Epithelial cell of proximal tubule (primary cell): ENCODE data around the gene COG7. TPM values are rescaled to one million over a fixed set of nuclear protein-coding genes. Genes with fewer than 3 reads are reported as not detected.

ENCODE experiments used
- DNase-seq: peaks from one replicate; pipeline ENCODE4 v3.0.0-alpha.2; 2011; ENCODE audit warnings: low read depth
- H3K4me3 ChIP-seq: 2 replicates; pipeline ENCODE4 v1.5.1; 2011; ENCODE audit warnings: low read depth, mild to moderate bottlenecking, low read length
- total RNA-seq: library from RNA; depleted of rRNA; stranded (reverse); fragments of >200 nt; gene quantifications from 2 replicates; pipeline ENCODE4 v1.2.3, GENCODE V29; 2015
- TF ChIP-seq, protein P1 (sequence below): conservative IDR thresholded peaks from 2 replicates; pipeline ENCODE4 v1.5.1; 2012; ENCODE audit warnings: low read depth, mild to moderate bottlenecking, low read length

Gene COG7
- total RNA-seq, 1 donor from 2014 or later, result 9.9 TPM

DNA sequence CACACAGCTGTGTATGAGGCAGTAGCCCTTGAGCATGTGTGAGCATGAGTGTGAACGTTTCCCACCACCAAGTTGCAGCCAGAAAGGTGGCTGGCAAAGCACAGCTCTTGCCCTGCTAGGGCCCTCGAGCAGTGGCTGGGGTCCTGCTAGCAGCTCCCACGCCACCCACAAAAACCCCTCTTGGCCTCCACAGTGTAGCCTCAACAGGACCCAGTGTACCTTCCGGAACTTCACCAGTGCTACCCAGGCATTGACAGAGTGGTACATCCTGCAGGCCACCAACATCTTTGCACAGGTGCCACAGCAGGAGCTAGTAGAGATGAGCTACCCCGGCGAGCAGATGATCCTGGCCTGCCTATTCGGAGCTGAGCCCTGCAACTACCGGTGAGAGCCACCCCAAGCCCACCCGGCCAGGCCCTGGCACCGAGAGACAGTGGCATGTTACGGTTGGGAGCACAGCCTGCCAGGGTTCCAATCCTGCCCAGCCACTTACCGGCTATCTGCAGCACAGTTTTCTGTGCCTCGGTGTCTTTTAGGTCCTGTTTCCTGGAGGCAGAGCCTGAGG lies 97.8 kb downstream of the COG7 start:
- TF ChIP-seq, protein P1, sequence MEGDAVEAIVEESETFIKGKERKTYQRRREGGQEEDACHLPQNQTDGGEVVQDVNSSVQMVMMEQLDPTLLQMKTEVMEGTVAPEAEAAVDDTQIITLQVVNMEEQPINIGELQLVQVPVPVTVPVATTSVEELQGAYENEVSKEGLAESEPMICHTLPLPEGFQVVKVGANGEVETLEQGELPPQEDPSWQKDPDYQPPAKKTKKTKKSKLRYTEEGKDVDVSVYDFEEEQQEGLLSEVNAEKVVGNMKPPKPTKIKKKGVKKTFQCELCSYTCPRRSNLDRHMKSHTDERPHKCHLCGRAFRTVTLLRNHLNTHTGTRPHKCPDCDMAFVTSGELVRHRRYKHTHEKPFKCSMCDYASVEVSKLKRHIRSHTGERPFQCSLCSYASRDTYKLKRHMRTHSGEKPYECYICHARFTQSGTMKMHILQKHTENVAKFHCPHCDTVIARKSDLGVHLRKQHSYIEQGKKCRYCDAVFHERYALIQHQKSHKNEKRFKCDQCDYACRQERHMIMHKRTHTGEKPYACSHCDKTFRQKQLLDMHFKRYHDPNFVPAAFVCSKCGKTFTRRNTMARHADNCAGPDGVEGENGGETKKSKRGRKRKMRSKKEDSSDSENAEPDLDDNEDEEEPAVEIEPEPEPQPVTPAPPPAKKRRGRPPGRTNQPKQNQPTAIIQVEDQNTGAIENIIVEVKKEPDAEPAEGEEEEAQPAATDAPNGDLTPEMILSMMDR, result no peak
- no peak for DNase-seq
- H3K4me3 ChIP-seq, result no peak overlapping the region

- no peak for DNase-seq
- H3K4me3 ChIP-seq, result no peak overlapping the region
- TF ChIP-seq, protein P1, result no peak
These were observed 98.7 kb downstream of the COG7 start for GRCh38 chr16:23354246-23354645.

GRCh38 chr16:23353440-23353839 lies 99.5 kb downstream of the COG7 start:
- TF ChIP-seq, protein P1, result no peak
- no peak overlapping the region for H3K4me3 ChIP-seq
- no peak for DNase-seq

DNA sequence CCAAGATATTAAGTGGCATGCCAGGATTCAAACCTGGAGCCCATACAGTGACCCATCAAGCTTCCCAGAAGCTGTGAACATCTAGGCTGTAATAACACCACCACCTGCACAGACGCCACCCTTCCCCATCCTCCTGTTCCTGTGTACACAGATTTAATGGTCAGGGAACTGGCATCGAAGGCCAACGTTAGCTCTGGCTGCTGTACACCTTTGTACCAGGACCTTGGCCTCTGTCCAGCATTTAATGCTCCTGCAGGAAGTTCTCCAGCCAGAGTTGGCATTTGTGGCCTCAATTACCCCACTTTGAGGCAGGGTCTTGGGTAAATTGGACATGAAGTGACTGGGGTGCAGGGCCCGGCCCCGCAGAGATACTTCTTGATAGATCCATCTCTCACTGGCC lies 101.6 kb downstream of the COG7 start:
- TF ChIP-seq, protein P1, result no peak
- no peak overlapping the region for H3K4me3 ChIP-seq
- DNase-seq, result no peak

- no peak overlapping the region for H3K4me3 ChIP-seq
- DNase-seq, result no peak
- TF ChIP-seq, protein P1, result peak; percentile 25
These were observed 104.2 kb downstream of the COG7 start for GRCh38 chr16:23348579-23349469.

DNA sequence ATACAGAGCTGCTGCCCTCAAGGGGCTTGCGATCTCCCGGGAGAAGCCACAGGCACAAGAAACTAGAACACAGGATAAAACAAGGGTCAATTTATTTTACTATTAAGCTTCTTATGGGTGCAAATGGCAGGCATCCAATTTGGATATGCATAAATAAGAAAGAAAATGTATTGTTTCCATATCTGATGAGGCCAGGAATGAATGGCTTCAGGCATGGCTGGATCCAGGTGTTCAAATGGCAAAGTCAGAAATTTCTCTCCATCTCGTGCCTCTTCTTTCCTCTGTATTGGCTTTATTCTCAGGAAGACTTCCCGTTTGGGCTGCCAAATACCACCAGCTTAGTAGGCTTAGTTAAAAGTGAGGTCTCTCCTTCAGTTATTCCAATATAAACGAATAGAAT lies 107.8 kb downstream of the COG7 start:
- TF ChIP-seq, protein P1, result no peak
- no peak for DNase-seq
- H3K4me3 ChIP-seq, result no peak overlapping the region
